Right lobe of liver (tissue), 4 donors: ENCODE measurements around the gene CPB2.

ENCODE experiments used
- POLR2A ChIP-seq: fragments of 450-650 bp; IDR thresholded peaks from one replicate; pipeline ENCODE4 v1.6.1; 2017; ENCODE audit warnings: antibody characterized with exemption, mild to moderate bottlenecking
- TF ChIP-seq, protein P1 (sequence below), 4 donors: fragments of 200-600 bp in 3 of 4; fragments of 450-650 bp in 1 of 4; IDR thresholded peaks; one replicate each; pipeline versions ENCODE4 v1.5.1 to v1.8.0; 2016 to 2022; ENCODE audit warnings: antibody characterized with exemption in 4 of 4, mild to moderate bottlenecking in 2 of 4
- donor health status: DM: no; HTN: no; CAD: no.
- donor health status: DM: no; HTN: no; CAD: no.
- donor health status: DM: no; HTN: yes; CAD: no.

DNA sequence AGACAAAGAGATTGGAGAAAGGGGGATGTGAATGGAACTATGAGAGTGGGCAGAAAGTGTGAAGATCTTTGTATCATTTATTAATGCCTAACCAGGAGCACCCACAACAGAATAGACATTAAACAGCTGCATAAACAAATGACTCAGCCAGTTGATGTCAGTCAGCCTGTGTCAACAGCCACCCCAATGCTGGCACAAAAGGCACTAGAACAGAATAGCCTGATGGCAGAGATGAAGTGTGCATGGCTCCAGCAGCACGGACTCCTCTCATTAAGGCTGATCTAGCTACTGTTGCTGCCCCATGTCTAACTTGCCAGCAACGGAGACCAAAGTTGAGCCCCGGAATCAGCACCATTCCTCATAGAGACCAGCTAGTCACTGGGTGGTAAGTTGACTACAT lies 7.8 kb downstream of the CPB2 start:
- TF ChIP-seq POLR2A = peak; percentile 83
- TF ChIP-seq, protein P1, sequence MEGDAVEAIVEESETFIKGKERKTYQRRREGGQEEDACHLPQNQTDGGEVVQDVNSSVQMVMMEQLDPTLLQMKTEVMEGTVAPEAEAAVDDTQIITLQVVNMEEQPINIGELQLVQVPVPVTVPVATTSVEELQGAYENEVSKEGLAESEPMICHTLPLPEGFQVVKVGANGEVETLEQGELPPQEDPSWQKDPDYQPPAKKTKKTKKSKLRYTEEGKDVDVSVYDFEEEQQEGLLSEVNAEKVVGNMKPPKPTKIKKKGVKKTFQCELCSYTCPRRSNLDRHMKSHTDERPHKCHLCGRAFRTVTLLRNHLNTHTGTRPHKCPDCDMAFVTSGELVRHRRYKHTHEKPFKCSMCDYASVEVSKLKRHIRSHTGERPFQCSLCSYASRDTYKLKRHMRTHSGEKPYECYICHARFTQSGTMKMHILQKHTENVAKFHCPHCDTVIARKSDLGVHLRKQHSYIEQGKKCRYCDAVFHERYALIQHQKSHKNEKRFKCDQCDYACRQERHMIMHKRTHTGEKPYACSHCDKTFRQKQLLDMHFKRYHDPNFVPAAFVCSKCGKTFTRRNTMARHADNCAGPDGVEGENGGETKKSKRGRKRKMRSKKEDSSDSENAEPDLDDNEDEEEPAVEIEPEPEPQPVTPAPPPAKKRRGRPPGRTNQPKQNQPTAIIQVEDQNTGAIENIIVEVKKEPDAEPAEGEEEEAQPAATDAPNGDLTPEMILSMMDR (IDR thresholded peaks at IDR 0.05) = no peak
